DND-41 (cell line): ENCODE results near the gene CYCS.

Source experiments
- EZH2 ChIP-seq: IDR thresholded peaks from 3 replicates; pipeline ENCODE4 v1.6.1; 2012; ENCODE audit warnings: borderline replicate concordance, low read depth, mild to moderate bottlenecking, moderate library complexity, low read length, inconsistent platforms; ENCODE audit not compliant: severe bottlenecking
- TF ChIP-seq, protein P1 (sequence below): IDR thresholded peaks from 2 replicates; pipeline ENCODE4 v1.5.1; 2012; ENCODE audit warnings: borderline replicate concordance, low read length, moderate library complexity, mild to moderate bottlenecking; ENCODE audit not compliant: poor library complexity, severe bottlenecking; ENCODE audit errors: extremely low read depth

DNA sequence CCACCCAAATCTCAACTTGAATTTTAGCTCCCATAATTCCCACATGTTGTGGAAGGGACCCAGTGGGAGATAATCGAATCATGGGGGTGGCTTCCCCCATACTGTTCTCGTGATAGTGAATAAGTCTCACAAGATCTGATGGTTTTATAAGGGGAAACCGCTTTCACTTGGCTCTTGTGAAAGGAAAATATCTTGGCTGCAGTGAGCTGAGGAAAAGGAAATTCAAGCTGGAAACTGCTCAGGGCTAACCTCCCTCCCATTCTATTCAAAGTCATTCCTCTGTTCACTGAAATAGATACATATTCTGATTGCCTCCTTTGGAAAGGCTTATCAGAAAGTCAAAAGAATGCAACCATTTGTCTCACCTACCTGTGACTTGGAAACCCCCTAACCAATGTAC lies 15.8 kb downstream of the CYCS start:
- TF ChIP-seq, protein P1, sequence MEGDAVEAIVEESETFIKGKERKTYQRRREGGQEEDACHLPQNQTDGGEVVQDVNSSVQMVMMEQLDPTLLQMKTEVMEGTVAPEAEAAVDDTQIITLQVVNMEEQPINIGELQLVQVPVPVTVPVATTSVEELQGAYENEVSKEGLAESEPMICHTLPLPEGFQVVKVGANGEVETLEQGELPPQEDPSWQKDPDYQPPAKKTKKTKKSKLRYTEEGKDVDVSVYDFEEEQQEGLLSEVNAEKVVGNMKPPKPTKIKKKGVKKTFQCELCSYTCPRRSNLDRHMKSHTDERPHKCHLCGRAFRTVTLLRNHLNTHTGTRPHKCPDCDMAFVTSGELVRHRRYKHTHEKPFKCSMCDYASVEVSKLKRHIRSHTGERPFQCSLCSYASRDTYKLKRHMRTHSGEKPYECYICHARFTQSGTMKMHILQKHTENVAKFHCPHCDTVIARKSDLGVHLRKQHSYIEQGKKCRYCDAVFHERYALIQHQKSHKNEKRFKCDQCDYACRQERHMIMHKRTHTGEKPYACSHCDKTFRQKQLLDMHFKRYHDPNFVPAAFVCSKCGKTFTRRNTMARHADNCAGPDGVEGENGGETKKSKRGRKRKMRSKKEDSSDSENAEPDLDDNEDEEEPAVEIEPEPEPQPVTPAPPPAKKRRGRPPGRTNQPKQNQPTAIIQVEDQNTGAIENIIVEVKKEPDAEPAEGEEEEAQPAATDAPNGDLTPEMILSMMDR: no peak
- TF ChIP-seq EZH2: no peak
